Fibroblast of upper back skin (primary cell): ENCODE data around the gene TRPC4AP.
"Not testable (repeated sequence)": the region's sequence is repeated elsewhere in the genome, so short reads cannot be mapped to it uniquely, and the experiment has no call there.

ENCODE experiments used
- DNase-seq: peaks from one replicate; pipeline ENCODE4 v3.0.0-alpha.2; 2013

The TRPC4AP gene

GRCh38 chr20:35092524-35093266 is at the start of gene TRPC4AP:
Gene TRPC4AP (minus strand): TSS chr20:35092807. CDS start chr20:35092781, 26 bp downstream.
- peak; percentile 87 for DNase-seq

DNA sequence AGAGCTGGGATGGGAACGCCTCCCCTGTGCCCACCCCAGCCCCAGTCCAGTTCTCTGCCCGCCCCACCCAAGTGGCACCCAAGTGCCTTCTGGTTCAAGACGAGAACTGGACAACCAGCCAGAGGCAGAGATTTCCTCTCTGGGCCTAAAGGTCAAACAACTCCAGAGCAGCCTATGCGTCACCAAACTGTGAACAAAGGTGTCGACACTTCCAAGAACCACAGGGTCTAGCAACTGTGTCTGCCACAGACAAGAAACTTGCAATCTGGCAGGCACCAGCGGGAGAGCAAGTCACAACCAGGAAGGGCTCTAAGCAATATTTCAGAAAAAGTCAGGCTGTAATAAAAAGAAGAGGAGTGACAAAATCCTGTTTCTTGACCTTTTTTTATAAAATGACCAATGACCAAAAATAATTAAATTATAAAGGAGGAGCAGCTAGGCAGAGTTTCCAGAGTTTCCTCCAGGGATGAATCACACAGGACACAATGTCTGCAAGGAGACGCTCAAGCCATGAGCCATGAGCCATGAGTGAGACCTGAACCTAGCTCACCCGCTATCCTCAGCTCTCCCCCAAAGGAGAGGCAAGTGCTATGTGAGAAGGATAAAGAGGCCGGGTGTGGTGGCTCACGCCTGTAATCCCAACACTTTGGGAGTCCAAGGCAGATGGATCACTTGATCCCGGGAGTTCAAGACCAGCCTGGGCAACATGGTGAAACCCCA is 43.4 kb upstream of the TRPC4AP start:
- no peak for DNase-seq

- no peak for DNase-seq
Measured at GRCh38 chr20:35134880-35135279, 42.3 kb upstream of the TRPC4AP start.

DNA sequence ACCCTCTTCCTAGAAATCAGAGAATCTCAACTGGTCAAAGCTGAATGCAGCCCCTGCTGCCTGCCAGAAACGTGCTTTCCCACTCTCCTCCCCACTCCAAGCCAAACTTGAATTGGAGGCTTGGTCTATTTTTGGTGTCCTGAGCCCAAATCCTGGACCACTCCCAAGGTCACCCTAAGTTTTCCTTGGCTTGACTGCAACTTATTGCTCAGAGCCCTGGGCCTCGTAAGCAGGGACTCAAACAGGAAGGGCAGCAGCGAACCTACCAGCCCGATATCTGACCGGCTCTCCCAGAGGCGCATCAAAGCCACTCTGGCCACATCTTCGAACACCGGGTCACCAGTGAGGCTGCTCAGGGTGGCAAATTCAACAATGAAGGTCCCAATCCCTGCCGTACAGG is 41.9 kb upstream of the TRPC4AP start:
- no peak for DNase-seq

DNA sequence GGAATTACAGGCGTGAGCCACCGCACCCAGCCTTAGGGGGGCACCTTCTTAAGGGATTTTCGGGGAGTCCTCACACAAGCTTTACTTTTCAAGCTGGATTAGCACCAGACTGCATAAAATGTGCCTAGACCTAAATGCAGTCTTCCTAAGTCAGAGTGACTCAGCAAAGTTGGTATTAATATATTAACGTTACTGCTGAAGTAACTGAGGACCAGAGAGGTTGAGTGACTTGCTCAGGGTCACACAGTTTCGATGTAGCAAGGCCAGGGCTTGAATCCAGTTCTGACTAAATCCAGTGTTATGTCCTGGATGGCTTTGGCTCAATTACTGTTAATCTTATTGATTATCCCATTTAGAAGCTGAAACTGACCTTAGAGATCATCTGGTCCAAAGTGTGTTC is 41.1 kb upstream of the TRPC4AP start:
- no peak for DNase-seq

DNA sequence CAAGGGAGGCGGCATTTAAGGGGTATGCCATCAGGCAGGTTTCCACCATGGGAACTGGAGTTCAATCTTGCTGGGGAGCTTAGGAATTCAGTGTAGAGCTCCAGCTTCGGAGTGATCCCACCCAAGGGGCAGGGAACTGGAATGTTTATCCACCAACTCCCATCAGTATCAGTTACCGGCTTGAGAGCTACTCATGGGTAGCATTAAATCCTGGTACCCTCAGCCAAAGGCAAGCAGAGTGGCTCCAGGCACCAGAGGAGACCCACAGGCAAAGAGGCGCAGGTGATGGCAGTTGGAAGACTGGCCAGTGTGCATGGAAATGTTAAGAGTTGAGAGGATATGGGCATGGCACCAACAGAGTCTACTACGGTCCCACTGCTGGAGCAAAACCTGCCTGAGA is 40.4 kb upstream of the TRPC4AP start:
- DNase-seq = no peak

GRCh38 chr20:35131934-35132333 is 39.3 kb upstream of the TRPC4AP start:
- DNase-seq = no peak

DNA sequence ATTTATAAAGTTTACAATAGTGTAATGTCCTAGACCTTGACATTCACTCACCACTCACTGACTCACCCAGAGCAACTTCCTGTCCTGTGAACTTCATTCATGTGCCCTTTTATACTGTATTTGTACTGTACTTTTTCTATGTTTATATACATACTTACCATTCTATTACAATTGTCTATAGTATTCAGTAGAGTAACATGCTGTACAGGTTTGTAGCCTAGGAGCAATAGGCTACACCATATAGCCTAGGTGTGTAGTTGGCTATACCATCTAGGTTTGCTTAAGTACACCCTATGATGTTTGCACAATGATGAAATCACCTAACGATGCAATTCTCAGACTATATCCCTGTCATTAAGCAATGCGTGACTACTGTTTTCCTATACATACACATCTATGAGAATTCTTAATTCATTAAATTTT is 37.1 kb upstream of the TRPC4AP start:
- DNase-seq = no peak

DNA sequence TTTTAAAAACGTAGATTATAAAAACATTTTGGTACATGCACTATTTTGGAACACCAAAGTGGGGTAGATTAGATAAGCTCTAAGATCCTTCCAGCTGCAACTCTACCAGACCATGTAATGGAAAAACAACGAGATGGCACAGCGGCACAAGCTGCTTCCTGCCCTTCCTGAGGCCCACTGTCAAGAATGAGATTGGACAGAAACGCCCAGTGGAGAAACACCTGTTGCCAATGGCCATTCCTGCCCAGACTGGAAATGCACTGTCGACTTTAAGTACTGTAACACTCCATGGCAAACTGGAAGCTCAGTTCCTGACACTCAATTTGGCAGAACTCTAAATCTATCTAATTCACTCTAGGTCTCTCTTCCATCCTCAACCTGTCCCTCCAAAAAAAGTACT is 33.1 kb upstream of the TRPC4AP start:
- DNase-seq = no peak

- DNase-seq = no peak
Measured at GRCh38 chr20:35122756-35123405, 30.3 kb upstream of the TRPC4AP start.

DNA sequence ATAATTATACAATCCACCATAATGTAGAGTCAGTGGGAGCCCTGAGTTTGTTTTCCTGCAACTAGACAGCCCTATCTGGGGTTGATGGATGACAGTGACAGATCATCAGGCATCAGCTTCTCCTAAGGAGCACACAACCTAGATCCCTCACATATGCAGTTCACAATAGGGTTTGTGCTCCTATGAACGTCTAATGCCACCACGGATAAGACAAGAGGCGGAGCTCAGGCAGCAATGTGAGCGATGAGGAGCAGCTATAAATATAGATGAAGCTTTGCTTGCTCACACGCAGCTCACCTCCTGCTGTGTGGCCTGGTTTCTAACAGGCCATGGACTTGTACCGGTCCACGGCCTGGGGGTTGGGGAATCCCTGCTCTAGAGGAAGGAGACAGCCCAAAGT is 28.6 kb upstream of the TRPC4AP start:
- DNase-seq = no peak

DNA sequence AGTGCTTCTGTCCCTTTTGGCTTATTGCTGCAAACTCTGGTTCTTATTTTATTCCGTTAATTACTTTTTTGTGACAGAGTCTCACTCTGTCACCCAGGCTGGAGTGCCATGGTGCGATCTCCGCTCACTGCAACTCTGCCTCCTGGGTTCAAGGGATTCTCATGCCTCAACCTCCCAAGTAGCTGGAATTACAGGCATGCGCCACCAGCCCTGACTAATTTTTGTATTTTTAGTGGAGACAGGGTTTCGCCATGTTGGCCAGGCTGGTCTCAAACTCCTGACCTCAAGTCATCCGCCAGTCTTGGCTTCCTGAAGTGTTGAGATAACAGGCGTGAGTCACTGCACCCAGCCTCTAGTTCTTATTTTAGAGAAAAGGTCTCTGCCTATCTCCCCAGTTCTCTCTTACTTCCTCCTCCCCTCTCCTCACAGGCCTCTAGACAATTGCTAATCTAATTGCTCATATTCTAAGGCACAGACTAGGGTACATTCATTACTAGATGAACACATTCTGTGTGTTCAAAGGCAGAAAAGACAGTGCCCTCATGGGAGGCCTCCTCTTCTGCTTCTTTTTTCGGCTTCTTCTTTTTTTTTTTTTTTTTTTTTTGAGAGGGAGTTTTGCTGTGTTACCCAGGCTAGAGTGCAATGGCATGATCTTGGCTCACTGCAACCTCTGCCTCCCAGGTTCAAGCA is 27.6 kb upstream of the TRPC4AP start:
- peak; percentile 46 for DNase-seq

- DNase-seq = no peak
Measured at GRCh38 chr20:35117629-35118028, 25.0 kb upstream of the TRPC4AP start.

- no peak for DNase-seq
Measured at GRCh38 chr20:35117196-35117595, 24.6 kb upstream of the TRPC4AP start.

DNA sequence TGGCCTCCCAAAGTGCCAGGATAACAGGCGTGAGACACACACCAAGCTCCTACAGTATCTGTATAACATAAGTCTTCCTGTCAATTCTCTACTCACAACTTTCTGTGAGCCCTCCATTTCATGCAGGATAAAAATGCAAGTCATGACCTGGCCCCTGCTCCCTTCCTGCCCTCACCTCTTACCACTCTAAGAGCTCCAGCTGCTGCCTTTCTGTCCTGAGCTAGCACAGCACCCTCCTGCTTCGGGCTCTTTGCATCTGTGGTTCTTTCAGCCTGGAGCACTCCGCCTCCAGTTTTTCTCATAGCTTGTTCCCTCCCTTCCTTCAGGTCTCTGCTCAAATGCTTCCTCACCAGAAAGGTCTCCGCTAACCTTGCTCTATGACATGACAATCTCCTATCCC is 23.7 kb upstream of the TRPC4AP start:
- DNase-seq = no peak

GRCh38 chr20:35115606-35116005 is 23.0 kb upstream of the TRPC4AP start:
- no peak for DNase-seq

DNA sequence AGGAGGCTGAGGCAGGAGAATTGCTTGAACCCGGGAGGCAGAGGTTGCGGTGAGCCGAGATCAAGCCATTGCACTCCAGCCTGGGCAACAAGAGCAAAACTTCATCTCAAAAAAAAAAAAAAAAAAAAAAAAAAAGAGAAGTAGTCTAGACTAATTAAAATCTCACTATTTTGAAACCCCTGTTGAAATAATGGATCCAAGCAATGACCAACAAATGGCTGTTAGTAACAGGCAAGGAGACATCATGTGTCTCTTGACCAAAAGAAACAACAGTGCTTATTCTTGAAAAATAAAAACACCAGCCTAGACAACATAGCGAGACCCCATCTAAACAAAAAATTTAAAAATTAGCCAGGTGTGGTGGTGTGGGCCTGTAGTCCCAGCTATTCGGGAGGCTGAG is 19.7 kb upstream of the TRPC4AP start:
- DNase-seq = not testable (repeated sequence)

GRCh38 chr20:35111141-35111888 is 18.7 kb upstream of the TRPC4AP start:
- DNase-seq = peak; percentile 75

- DNase-seq = no peak
Measured at GRCh38 chr20:35108921-35109320, 16.3 kb upstream of the TRPC4AP start.

DNA sequence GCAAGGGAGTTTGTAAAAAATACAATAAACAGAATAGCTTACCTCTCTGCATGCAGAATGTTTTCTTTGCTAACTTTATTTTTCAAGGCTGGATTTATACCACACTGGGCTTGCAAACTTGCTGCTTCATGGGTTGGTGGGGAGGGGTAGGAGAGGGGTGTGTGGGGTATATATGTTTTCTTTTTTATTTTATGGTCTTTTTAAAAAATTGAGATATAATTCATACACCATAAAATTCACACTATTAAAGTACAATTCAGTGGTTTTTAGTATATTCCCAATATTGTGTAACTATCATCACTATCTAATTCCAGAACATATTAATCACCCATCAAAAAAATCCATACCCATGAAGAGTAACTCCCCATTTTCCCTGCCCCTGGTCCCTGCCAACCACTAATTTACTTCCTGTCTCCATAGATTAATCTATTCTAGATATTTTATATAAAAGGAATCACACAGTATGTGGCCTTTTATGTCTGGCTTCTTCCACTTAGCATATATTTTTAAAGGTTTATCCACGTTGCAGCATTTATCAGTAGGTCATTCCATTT is 14.3 kb upstream of the TRPC4AP start:
- DNase-seq = peak; percentile 17

GRCh38 chr20:35104685-35105295 is 12.2 kb upstream of the TRPC4AP start:
- DNase-seq = peak; percentile 8

DNA sequence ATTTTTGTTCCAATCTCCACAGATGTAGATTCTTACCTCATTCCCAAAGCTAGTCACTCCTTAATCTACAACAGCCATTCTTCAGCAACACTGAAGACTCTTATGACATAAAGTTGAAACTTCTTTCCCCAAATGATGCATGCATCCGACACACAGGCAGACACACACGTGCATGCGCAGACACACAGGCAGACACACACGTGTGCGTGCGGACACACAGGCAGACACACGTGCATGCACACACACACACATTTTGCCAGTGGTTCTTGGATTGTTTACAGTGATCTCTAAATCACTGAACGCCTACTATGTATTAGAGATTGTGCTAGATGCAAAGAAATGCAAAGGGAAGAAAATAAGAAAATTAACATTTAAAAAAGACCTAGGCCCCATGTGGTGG is 9.0 kb upstream of the TRPC4AP start:
- DNase-seq = no peak
